IMR-90 (cell line): Measurements from ENCODE around the gene IFITM10. TPM values are rescaled to one million over a fixed set of nuclear protein-coding genes. Genes with fewer than 3 reads are reported as not detected.

Source experiments
- ATAC-seq: fragments of 200-7000 bp; cut with Tn5 transposase; 2 replicates; pipeline ENCODE4 v1.9.1; 2020; ENCODE audit warnings: low read depth, mild to moderate bottlenecking, moderate library complexity
- BruUV-seq: library from RNA; stranded (reverse); fragments of 400-500 nt; replicated peaks from 2 replicates; lab custom pipeline; 2021; lab: Mats Ljungman, UMichigan
- CTCF ChIA-PET: fragments of 300-600 bp; formaldehyde crosslinking; extraction: SDS; loops from one replicate; lab custom pipeline; 2021; ENCODE audit warnings: antibody characterized with exemption; lab: Yijun Ruan, JAX
- POLR2A ChIA-PET: fragments of 300-600 bp; sonication (Branson Sonifier 250); formaldehyde crosslinking; loops from one replicate; lab custom pipeline; 2022; ENCODE audit warnings: antibody characterized with exemption; ENCODE audit not compliant: unreplicated experiment; lab: Charles Lee
- DNase-seq: peaks from one replicate; pipeline ENCODE4 v3.0.0; 2013
- H2AFZ ChIP-seq: replicated peaks from 2 replicates; pipeline ENCODE3; 2013; ENCODE audit warnings: low read length, mild to moderate bottlenecking; ENCODE audit not compliant: poor library complexity
- H2AK5ac ChIP-seq: 2 replicates; pipeline ENCODE4 v1.6.1; 2013; ENCODE audit warnings: low read depth, low read length, inconsistent platforms
- H2AK9ac ChIP-seq: replicated peaks from 2 replicates; pipeline ENCODE3; 2013; ENCODE audit warnings: mild to moderate bottlenecking, low read depth, low read length, moderate library complexity; ENCODE audit not compliant: poor library complexity
- H2BK120ac ChIP-seq: 2 replicates; pipeline ENCODE4 v1.6.1; 2013; ENCODE audit warnings: low read depth, low read length, inconsistent platforms
- H2BK15ac ChIP-seq: 3 replicates; pipeline ENCODE4 v1.6.1; 2013; ENCODE audit warnings: low read depth, low read length, inconsistent platforms
- H2BK20ac ChIP-seq: 2 replicates; pipeline ENCODE4 v1.6.1; 2013; ENCODE audit warnings: low read depth, mild to moderate bottlenecking, inconsistent platforms, low read length, moderate library complexity
- H2BK5ac ChIP-seq: 2 replicates; pipeline ENCODE4 v1.6.1; 2013; ENCODE audit warnings: mild to moderate bottlenecking, low read depth, low read length, inconsistent platforms; ENCODE audit not compliant: poor library complexity, severe bottlenecking
- H3K14ac ChIP-seq: replicated peaks from 2 replicates; pipeline ENCODE4 v1.6.1; 2013; ENCODE audit warnings: low read depth, low read length, inconsistent platforms
- H3K18ac ChIP-seq: 2 replicates; pipeline ENCODE4 v1.6.1; 2013; ENCODE audit warnings: low read depth, low read length, control low read depth
- H3K23ac ChIP-seq: 2 replicates; pipeline ENCODE4 v1.6.1; 2013; ENCODE audit warnings: low read depth, low read length, inconsistent platforms
- H3K27ac ChIP-seq: 2 replicates; pipeline ENCODE4 v1.5.1; 2013; ENCODE audit warnings: mild to moderate bottlenecking, control low read depth, low read length; ENCODE audit not compliant: insufficient read depth
- H3K27me3 ChIP-seq: 2 replicates; pipeline ENCODE4 v1.6.1; 2013; ENCODE audit warnings: low read length; ENCODE audit not compliant: control insufficient read depth, insufficient read depth
- H3K36me3 ChIP-seq: 2 replicates; pipeline ENCODE4 v1.6.1; 2013; ENCODE audit warnings: low read length, mixed read lengths; ENCODE audit not compliant: control insufficient read depth, insufficient read depth
- H3K4ac ChIP-seq: 2 replicates; pipeline ENCODE4 v1.6.1; 2013; ENCODE audit warnings: low read depth, low read length, inconsistent platforms
- H3K4me1 ChIP-seq: 2 replicates; pipeline ENCODE4 v1.6.1; 2013; ENCODE audit warnings: low read length, mixed read lengths; ENCODE audit not compliant: control insufficient read depth, insufficient read depth
- H3K4me2 ChIP-seq: 2 replicates; pipeline ENCODE4 v1.6.1; 2013; ENCODE audit warnings: low read depth, mild to moderate bottlenecking, control low read depth, low read length, moderate library complexity
- H3K4me3 ChIP-seq: 2 replicates; pipeline ENCODE4 v1.5.1; 2013; ENCODE audit warnings: low read depth, mild to moderate bottlenecking, control low read depth, low read length, moderate library complexity; ENCODE audit not compliant: insufficient read depth
- H3K56ac ChIP-seq: 2 replicates; pipeline ENCODE4 v1.6.1; 2013; ENCODE audit warnings: low read length, inconsistent platforms; ENCODE audit not compliant: insufficient read depth; ENCODE audit errors: extremely low read depth
- H3K79me1 ChIP-seq, 2 experiments: 2 replicates each; pipeline ENCODE4 v1.6.1; 2013; ENCODE audit warnings: low read length in 2 of 2, inconsistent platforms in 1 of 2, low read depth in 1 of 2
- H3K9ac ChIP-seq: 2 replicates; pipeline ENCODE4 v1.6.1; 2013; ENCODE audit warnings: low read depth, low read length, control low read depth
- H3K9me1 ChIP-seq: 2 replicates; pipeline ENCODE4 v1.6.1; 2013; ENCODE audit warnings: low read length, inconsistent platforms; ENCODE audit not compliant: insufficient read depth
- H3K9me3 ChIP-seq: 2 replicates; pipeline ENCODE4 v1.6.1; 2013; ENCODE audit warnings: low read length; ENCODE audit not compliant: control insufficient read depth, insufficient read depth
- H4K20me1 ChIP-seq: 2 replicates; pipeline ENCODE4 v1.6.1; 2013; ENCODE audit warnings: low read length, inconsistent platforms; ENCODE audit not compliant: insufficient read depth
- H4K5ac ChIP-seq: 2 replicates; pipeline ENCODE4 v1.6.1; 2013; ENCODE audit warnings: mild to moderate bottlenecking, low read depth, low read length, control low read depth
- H4K8ac ChIP-seq, 2 experiments: 2 replicates each; pipeline ENCODE4 v1.6.1; 2013; ENCODE audit warnings: low read depth in 2 of 2, low read length in 2 of 2, control low read depth in 1 of 2, inconsistent platforms in 1 of 2
- H4K91ac ChIP-seq: 2 replicates; pipeline ENCODE4 v1.6.1; 2013; ENCODE audit warnings: low read depth, low read length, inconsistent platforms; ENCODE audit not compliant: insufficient read depth
- CEBPB ChIP-seq: IDR thresholded peaks from 2 replicates; pipeline ENCODE4 v1.6.1; 2012; ENCODE audit warnings: low read depth, low read length, improper control_type of control experiment
- CHD1 ChIP-seq: IDR thresholded peaks from 2 replicates; pipeline ENCODE4 v1.6.1; 2012; ENCODE audit warnings: low read depth, low read length, improper control_type of control experiment
- FOS ChIP-seq: fragments of 150-350 bp; IDR thresholded peaks from 2 replicates; pipeline ENCODE4 v1.6.1; 2016; ENCODE audit warnings: low read depth, low read length
- MAFK ChIP-seq: IDR thresholded peaks from 2 replicates; pipeline ENCODE4 v1.6.1; 2012; ENCODE audit warnings: low read depth, low read length, improper control_type of control experiment
- MAZ ChIP-seq: IDR thresholded peaks from 2 replicates; pipeline ENCODE4 v1.6.1; 2012; ENCODE audit warnings: low read depth, mild to moderate bottlenecking, low read length, improper control_type of control experiment, moderate library complexity, borderline replicate concordance
- NFE2L2 ChIP-seq: fragments of 150-350 bp; IDR thresholded peaks from 2 replicates; pipeline ENCODE4 v1.6.1; 2016; ENCODE audit warnings: low read depth, mild to moderate bottlenecking, low read length
- SMC3 ChIP-seq: fragments of 150-350 bp; IDR thresholded peaks from 2 replicates; pipeline ENCODE4 v1.6.1; 2016; ENCODE audit warnings: low read depth, mild to moderate bottlenecking, antibody characterized with exemption, low read length, moderate library complexity
- WGBS, 2 experiments: methylation state at CpG; one replicate each; pipeline versions ENCODE4 v1.1.5 to v1.1.7; 2013; ENCODE audit warnings: missing lambda C conversion rate in 2 of 2; ENCODE audit not compliant: insufficient read length in 1 of 2; ENCODE audit errors: extremely low coverage in 2 of 2; 5-methylcytosine and 5-hydroxymethylcytosine counted together
- dilution Hi-C: fragments of 300-500 bp; cut with HindIII; formaldehyde crosslinking; loops from one replicate; pipeline ENCODE4 v1.14.3; 2018; ENCODE audit warnings: low sequenced_read_pairs; ENCODE audit not compliant: unreplicated experiment
- in situ Hi-C: fragments of 300-500 bp; cut with MboI; formaldehyde crosslinking; loops from 3 replicates; pipeline ENCODE4 v1.14.3; 2019; ENCODE audit warnings: low sequenced_read_pairs, inconsistent platforms, mixed read lengths
- intact Hi-C: fragments of 100-400 bp; cut with micrococcal nuclease; formaldehyde crosslinking; loops from 2 replicates; pipeline ENCODE4 v1.10.0; 2022
- polyA plus RNA-seq, 3 experiments: library from polyadenylated mRNA; depleted of rRNA; stranded (reverse); fragments of >200 nt; gene quantifications; 2 replicates each; pipeline ENCODE4 v1.2.3, GENCODE V29; 2012; ENCODE audit warnings: low replicate concordance in 1 of 3
- total RNA-seq: library from RNA; depleted of rRNA; stranded (reverse); fragments of >200 nt; gene quantifications from 2 replicates; pipeline ENCODE4 v1.2.3, GENCODE V29; 2012
- TF ChIP-seq, protein P1 (sequence below): conservative IDR thresholded peaks from 2 replicates; pipeline ENCODE4 v1.5.1; 2012; ENCODE audit warnings: mild to moderate bottlenecking, low read depth, low read length, improper control_type of control experiment

IFITM10 gene
- total and polyA plus RNA-seq, 2 of the 4 experiments (the other 2 are of a cell fraction): 0.15 to 0.18 TPM

DNA sequence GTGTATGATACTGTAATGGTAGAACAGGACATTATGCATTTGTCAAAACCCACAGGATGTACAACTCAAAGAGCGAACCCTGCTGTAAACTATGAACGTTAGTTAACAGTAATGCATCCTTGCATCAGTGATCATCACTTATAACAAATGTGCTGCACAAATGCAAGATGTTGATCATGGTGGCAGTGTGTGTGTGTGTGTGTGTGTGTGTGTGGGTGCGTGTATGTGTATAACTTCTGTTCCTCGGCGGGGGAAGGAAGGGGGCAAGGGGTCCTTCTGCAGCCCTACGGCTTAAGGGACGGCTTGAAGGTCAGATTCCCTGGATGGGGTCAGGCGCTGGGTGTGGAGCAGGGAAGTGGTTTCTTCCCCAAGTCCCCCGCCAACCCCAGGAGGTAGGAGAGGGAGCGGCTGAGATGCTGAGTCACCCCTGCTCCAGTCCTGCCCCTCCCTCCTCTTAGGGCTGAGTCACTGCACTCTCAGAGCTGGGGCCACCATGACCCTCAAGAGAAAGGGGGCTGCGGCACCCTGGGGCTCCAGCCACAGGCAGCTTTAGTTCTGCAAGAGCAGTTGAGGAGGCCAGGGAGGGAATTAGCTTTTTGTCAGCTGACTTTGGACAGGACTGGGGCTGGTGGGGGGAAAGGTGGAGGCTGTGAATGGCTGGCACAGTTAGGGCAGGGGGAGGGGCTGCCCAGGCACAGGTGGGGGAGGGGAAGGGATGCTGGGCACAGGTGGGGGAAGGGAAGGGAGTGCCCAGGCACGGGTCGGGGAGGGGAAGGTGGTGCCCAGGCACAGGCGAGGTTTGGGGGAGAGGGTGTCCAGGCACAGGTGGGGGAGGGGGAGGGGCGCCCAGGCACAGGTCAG is 22.1 kb upstream of the IFITM10 start:
- intact Hi-C loops: no loop called here
- TF ChIP-seq CEBPB (0 out of 2 replicates have a peak, but pooled peaks have one; percentile 33), MAFK (peak; percentile 66), CHD1 (no peak), SMC3 (no peak), FOS (peak; percentile 95), MAZ (peak; percentile 99), NFE2L2 (peak; percentile 95)
- TF ChIP-seq, protein P1, sequence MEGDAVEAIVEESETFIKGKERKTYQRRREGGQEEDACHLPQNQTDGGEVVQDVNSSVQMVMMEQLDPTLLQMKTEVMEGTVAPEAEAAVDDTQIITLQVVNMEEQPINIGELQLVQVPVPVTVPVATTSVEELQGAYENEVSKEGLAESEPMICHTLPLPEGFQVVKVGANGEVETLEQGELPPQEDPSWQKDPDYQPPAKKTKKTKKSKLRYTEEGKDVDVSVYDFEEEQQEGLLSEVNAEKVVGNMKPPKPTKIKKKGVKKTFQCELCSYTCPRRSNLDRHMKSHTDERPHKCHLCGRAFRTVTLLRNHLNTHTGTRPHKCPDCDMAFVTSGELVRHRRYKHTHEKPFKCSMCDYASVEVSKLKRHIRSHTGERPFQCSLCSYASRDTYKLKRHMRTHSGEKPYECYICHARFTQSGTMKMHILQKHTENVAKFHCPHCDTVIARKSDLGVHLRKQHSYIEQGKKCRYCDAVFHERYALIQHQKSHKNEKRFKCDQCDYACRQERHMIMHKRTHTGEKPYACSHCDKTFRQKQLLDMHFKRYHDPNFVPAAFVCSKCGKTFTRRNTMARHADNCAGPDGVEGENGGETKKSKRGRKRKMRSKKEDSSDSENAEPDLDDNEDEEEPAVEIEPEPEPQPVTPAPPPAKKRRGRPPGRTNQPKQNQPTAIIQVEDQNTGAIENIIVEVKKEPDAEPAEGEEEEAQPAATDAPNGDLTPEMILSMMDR: no peak
- Histone ChIP-seq H3K27ac (peak overlapping the region; percentile 88), H3K27me3 (peaks cover 4% of the 10 kb centered on the region; the same call in 1 of the 2 replicates), H3K9me1 (peaks cover 8% of the 10 kb centered on the region), H2AK5ac (peak overlapping the region; percentile 85; the same call in 1 of the 2 replicates), H3K18ac (peak overlapping the region; percentile 75), H3K4me2 (peak overlapping the region; percentile 74), H3K79me1 (no peaks in the 10 kb centered on the region), H2BK15ac (peak overlapping the region; percentile 29; the same call in 2 of the 3 replicates), H3K9ac (peak overlapping the region; percentile 44), H3K4me3 (peak overlapping the region; percentile 7; the same call in 1 of the 2 replicates), H3K4me1 (peaks cover 14% of the 10 kb centered on the region), H4K8ac (peak overlapping the region; percentile 33 to 89; a peak in 3 of 4 replicates), H2AK9ac (peak overlapping the region; percentile 58), H4K5ac (peak overlapping the region; percentile 45), H3K14ac (peak overlapping the region; percentile 72), H2AFZ (peak overlapping the region; percentile 89), H3K4ac (peak overlapping the region; percentile 91), H4K20me1 (no peaks in the 10 kb centered on the region), H2BK20ac (peak overlapping the region; percentile 90), H3K23ac (peak overlapping the region; percentile 69), H3K36me3 (no peaks in the 10 kb centered on the region), H3K9me3 (peaks cover 9% of the 10 kb centered on the region), H2BK120ac (peak overlapping the region; percentile 95), H4K91ac (peak overlapping the region; percentile 94), H3K56ac (peak overlapping the region; percentile 12; the same call in 1 of the 2 replicates), H2BK5ac (peak overlapping the region; percentile 83)
- in situ Hi-C loops: no loop called here
- dilution Hi-C loops: no loop called here
- peak; percentile 98 for ATAC-seq
- CTCF ChIA-PET: interaction anchor here (0.6 kb wide), 1 partner anchor 309 kb away, joined by 3 read pairs; no protein-coding TSS in a partner anchor
- POLR2A ChIA-PET: no interaction called here
- DNase-seq: peak; percentile 91
- 0% methylated on average over 1 of the region's 15 CpGs; no CpG with 5 or more reads in 1 of the 2 experiments for WGBS, 2 experiments
- no TSS peak for BruUV-seq
